HG02973 (cell line): Measurements from ENCODE around the gene ASCL3.
"Not testable (repeated sequence)": the region's sequence is repeated elsewhere in the genome, so short reads cannot be mapped to it uniquely, and the experiment has no call there.

Experiments
- ATAC-seq: cut with Tn5 transposase; IDR thresholded peaks from one replicate; pipeline ENCODE4 v1.9.1; 2021; ENCODE audit warnings: moderate library complexity; ENCODE audit not compliant: unreplicated experiment

The ASCL3 gene

GRCh38 chr11:8911029-8911823, 31.6 kb downstream of the ASCL3 start, which contains the start of gene AKIP1:
AKIP1 (plus strand) TSS chr11:8911189; CDS start chr11:8911450, 261 bp downstream.
- ATAC-seq: peak; percentile 71

- peak; percentile 20 for ATAC-seq
These were observed 32.2 kb downstream of the ASCL3 start for GRCh38 chr11:8910649-8911026.

GRCh38 chr11:8908099-8908498, 34.7 kb downstream of the ASCL3 start:
- ATAC-seq: no peak

GRCh38 chr11:8907116-8907515, 35.7 kb downstream of the ASCL3 start:
- no peak for ATAC-seq

GRCh38 chr11:8905528-8906165, 37.2 kb downstream of the ASCL3 start:
- no peak for ATAC-seq

- ATAC-seq: no peak
These were observed 43.6 kb downstream of the ASCL3 start for GRCh38 chr11:8899119-8899753.

- not testable (repeated sequence) for ATAC-seq
These were observed 51.6 kb downstream of the ASCL3 start for GRCh38 chr11:8891185-8891584.
